HG02623 (cell line): ENCODE data around the gene ELMO2.
"Not testable (repeated sequence)": the region's sequence is repeated elsewhere in the genome, so short reads cannot be mapped to it uniquely, and the experiment has no call there.

Source experiments
- ATAC-seq: cut with Tn5 transposase; IDR thresholded peaks from one replicate; pipeline ENCODE4 v1.9.1; 2021; ENCODE audit warnings: moderate library complexity; ENCODE audit not compliant: unreplicated experiment

The ELMO2 gene

GRCh38 chr20:46407671-46407996 is 1.2 kb upstream of the ELMO2 start:
- no peak for ATAC-seq

DNA sequence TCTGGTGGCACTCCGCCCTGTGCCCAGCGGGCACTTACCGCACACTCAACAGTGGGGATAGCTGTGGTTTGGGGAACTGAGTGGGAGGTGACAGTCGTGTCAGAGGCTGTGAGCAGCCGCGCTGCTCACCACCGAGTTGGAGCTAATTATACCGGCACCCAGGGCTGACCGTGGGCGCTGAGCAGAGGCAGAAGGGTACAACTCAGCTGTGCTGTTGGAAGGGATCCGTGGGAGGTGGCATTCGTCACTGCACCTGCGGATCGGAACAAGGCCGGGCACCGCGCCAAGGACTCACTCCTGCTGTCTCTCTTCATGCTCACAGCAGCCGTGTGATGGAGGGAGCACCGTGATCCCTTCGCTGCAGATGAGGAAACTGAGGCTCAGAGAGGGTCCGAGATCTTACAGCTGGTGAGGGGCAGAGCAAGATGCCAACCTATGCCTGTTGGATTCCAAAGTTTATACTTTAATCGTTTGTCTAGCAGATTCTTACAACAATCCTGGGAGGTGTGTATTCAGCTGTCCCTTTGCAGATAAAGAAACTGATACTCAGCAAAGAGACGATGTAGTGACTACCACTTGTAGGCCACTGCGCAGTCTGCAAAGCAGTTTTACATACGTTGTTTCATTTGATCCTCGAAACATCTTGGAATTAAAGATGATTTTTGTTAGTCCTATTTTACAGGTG is 713 bp upstream of the ELMO2 start:
- peak; percentile 35 for ATAC-seq

GRCh38 chr20:46402331-46402811 is 4.0 kb downstream of the ELMO2 start:
- ATAC-seq = no peak

- ATAC-seq = no peak
These were observed 4.9 kb downstream of the ELMO2 start for GRCh38 chr20:46401478-46401860.

DNA sequence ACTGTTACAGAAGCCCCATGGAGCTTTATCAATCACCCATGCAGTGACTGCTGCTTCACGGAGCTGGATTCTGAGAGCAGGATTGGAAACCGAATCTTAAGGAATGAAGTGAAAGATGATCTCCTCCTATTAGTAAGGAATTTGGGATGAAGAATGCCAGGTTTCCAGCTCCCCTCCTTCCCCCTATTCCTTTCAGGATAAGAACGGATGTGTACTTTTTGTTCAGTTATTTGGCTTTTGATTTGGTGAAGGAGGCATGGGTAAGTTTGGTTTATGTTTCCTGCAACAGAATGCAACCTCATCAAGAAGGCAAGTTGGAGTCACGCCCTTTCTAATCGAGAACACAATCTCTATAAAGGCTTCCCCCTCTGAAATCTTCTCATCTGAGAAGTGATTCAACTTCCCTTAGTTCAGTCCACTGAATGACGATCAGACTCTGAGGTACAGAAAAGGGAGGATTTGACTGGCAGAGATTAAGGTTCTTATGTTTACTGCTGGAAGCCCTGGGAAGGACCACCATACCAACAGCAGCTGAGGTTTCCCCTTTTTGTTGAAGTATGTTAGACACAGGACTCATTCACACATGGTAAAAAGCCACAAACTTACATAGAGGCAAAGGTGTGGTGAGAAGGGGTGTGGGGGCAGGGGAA is 5.5 kb downstream of the ELMO2 start:
- ATAC-seq = no peak

DNA sequence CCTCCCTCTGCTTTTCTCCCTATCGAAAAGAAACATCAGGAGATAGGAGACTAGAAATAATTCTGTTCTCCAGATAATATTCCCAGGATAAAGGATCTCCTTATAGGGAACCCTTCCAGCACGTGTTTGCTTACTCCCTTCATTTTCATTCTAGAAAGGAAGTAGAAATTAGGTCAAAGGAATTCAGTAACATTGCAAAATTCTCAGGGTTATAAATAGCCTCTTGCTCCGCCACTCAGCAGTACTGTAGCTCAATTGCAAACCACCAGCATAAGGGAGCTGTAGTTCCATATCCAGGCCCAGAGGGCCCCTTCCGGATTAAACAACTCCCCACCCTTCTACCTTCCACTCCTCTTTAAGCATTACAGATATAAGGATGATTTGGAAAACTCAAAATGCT is 6.2 kb downstream of the ELMO2 start:
- ATAC-seq = no peak

- no peak for ATAC-seq
These were observed 7.0 kb downstream of the ELMO2 start for GRCh38 chr20:46399401-46399800.

- ATAC-seq = no peak
These were observed 7.5 kb downstream of the ELMO2 start for GRCh38 chr20:46398963-46399362.

DNA sequence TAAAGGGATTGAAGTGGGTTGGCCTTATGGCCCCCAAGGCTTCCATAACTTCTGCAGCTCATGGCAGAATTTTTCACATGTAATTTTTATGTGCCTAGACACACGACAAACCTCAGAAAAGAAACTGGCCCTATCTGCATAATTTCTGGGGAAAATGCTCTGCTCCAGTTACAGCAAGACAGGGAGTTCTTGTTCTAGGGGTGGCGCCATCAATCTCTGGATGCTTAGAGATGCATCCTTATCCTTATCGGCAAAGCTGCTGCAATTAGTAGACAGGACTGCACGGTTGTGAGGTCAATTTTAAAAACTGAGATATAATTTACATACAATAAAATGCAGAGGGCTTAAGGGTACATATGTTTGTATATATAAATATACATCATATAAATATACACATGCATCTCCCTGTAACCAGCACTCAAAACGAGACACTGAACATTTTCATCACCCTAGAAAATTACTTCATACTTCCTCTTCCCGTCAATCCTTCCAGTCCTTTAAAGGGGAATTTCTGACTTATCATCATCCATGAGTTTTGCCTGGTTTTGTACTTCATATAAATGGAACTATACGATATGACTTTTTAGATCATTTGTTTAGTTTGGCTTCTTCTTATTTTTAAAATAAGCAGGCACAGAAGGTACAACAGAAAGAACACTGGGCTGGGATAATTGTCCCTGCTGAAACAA is 10.2 kb downstream of the ELMO2 start:
- ATAC-seq = no peak

DNA sequence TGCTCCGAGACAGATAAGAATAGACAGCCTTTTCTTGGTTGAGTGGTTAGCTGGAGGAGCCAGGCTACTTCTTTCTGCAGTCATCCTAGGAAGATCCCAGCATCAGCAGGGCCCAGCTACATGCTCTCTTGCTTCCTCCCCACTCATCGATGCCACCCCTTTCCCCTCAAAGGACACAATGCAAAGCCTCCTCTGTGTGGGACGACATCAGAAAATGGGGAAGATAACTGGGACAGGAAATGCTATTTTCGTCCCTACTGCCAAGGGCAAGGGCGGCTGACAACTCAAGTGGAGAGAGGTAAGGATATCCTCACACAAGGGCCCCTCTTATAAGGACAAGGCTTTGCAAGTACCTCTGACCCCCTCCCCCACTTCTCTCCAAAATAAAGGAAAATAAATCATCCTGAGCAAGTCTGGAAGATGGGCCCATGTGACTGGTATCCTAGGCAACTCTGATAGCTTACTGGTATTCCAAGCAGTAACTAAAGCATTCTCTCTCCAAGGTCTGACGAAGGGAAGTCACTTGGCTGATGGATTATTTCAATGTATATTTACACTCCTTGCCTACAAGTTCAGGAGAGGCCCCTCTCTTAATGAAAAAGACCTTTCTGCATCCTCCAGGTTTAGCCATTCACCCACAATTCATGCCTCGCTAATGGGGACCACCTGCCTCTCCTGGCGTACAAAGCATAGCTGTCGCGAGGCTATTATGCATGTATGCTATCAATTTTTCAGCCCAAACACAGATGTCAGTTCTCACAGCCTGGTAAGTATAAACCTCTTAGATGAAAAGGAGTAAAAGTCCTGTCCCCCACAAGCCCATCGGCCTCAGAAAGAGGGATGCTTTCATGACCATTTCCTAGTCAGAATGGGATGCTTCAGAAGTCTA is 11.3 kb downstream of the ELMO2 start:
- no peak for ATAC-seq

DNA sequence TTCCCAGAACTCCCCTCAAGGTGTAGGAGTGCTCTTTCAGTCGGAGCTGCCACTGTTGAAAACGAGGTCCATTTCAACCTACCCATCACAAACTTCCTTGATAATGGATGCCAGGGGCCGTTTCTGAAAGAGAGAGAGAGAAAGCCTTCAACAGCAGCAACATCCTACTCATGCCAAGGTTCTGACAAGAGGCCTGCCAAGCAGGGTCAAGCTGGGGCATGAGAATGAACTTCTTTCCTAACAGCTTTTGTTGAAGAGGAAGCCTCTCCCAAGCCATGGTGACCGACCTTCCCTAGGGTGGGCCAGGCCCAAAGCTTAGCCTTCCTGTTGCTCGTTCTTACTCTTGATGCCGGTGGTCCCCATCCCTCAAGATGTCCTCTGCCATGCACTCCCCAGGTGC is 12.4 kb downstream of the ELMO2 start:
- no peak for ATAC-seq

DNA sequence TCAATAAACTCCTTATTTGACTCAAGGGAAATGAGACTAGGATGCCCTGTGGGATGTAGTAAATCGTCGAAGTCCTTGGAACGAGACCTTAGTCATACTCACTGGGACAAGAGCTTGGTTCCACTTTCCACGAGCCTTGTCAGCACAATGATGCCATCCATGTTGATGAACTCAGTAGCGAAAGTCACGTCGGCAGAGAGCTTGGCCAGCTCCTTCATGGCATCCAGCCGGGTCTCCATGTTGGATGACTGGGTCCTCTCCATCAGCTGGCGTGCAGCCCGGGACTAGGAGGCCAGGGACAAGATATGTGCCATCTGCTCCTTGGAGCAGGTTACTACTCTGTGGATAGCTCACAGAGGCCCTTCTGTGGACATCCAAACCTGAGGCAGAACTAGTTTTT is 17.5 kb downstream of the ELMO2 start:
- ATAC-seq = no peak

DNA sequence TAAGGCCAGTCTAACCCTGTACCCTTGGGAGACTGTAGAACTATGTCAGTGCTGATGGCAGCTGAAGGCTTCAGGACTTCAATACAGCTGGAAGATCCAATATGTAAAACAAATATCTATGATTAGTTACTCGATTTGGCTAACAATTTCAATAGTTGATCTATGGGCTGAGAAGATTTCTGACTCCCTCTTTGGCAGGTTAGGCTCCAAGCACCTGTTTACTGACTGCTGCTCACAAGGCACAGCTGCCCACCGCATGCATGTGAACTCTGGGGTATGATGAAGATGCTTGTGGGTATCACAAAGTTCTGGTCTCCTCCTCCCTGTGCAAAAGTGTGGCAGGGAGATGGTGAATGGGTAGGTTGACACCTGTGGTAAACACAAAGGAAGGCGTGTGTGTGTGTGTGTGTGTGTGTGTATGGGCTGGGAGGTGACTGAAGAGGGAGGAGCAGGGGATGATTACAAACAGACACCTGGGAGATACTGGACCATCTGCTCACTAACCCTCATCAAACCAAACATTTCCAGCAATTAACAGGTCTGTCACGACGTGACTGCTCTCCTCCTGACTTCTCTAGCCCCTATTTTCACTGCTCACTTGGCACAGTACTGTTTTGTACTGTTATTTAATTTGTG is 18.1 kb downstream of the ELMO2 start:
- no peak for ATAC-seq

GRCh38 chr20:46387054-46387453 is 19.4 kb downstream of the ELMO2 start:
- ATAC-seq = not testable (repeated sequence)

GRCh38 chr20:46378412-46379009 is 27.9 kb downstream of the ELMO2 start:
- no peak for ATAC-seq

- ATAC-seq = no peak
These were observed 28.9 kb downstream of the ELMO2 start for GRCh38 chr20:46377518-46377917.

- no peak for ATAC-seq
These were observed 30.1 kb downstream of the ELMO2 start for GRCh38 chr20:46376196-46376785.

DNA sequence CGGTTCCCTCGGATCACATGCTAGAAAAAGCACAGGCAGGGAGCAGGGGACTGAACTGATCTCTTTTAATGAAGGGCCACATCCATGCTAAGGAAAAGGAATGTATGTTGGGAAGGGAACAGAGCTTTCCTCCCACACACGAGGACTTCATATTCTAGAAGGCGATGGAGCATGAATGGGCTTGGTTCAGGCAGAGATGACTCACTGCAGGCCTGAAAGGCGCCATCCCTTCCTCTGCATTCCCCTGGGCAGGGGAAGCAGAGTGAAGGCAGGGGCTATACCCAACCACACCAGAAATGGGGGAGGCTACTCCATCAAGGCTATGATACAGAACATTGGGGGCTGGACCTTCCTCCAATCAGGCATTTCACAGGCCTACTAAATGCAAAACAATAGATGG is 30.6 kb downstream of the ELMO2 start:
- no peak for ATAC-seq

GRCh38 chr20:46374383-46374782 is 32.0 kb downstream of the ELMO2 start:
- no peak for ATAC-seq

- ATAC-seq = no peak
These were observed 34.8 kb downstream of the ELMO2 start for GRCh38 chr20:46371656-46372055.
